GM21737 (cell line): ENCODE measurements around the gene CCDC39.
A peak's percentile ranks its signal among the peaks of the same experiment; 100 is the strongest.

Source experiments
- ATAC-seq: cut with Tn5 transposase; IDR thresholded peaks from one replicate; pipeline ENCODE4 v1.9.1; 2021; ENCODE audit warnings: mild to moderate bottlenecking, moderate library complexity; ENCODE audit not compliant: unreplicated experiment

Gene CCDC39

GRCh38 chr3:180679178-180680096 lies at the start of gene CCDC39:
Gene CCDC39, minus strand, starts transcription at chr3:180679489. Its CDS starts 109 bp downstream, at chr3:180679380.
- peak; percentile 94 for ATAC-seq

DNA sequence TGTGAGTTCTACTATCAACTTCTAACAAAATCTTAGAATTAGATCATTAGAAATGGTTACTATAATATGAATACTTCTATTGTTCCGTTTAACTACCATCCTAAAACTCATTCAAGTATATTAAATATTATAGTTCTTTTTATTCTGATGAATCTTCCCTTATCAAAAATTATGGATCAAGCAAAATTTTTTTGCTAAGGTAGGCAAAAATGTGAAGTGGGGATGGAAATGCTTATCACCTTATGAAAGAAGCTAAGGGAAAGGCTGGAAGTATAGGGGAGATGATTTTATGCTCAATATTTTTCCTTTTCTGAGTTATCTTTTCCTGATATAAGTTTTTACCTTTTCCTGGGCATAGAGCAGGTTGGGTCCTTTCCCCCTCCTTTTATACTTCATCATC lies 40.7 kb upstream of the CCDC39 start:
- ATAC-seq: no peak

- no peak for ATAC-seq
Observed at GRCh38 chr3:180707896-180708295, 28.6 kb upstream of the CCDC39 start.

- ATAC-seq: no peak
Observed at GRCh38 chr3:180705619-180706018, 26.3 kb upstream of the CCDC39 start.

GRCh38 chr3:180704532-180704931 lies 25.2 kb upstream of the CCDC39 start:
- ATAC-seq: no peak

GRCh38 chr3:180700941-180701340 lies 21.7 kb upstream of the CCDC39 start:
- ATAC-seq: no peak

DNA sequence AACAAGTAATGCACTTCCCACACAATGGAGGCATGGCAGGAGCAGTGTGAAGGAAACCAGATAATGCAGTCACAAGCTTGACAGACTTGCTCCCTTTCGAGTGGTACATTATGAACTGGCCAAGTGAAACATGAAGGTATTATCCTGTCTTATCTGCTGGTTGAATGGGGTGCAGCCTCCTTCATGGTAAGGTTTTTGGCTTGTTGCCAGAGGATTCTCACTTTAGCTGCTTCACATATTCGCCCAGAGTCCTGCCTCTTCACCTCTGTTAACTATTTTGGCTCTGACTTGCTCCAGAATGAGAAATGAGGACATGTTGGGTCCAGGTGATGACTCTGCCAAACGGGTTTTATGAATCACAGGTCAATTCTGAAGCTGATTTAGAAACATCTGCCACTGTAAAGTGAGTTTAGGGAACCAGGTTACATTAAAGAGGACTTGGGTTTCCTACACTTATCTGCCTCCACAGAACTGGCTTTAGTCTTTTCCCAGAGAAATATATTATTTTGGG lies 19.5 kb upstream of the CCDC39 start:
- ATAC-seq: no peak

GRCh38 chr3:180694321-180694720 lies 15.0 kb upstream of the CCDC39 start:
- no peak for ATAC-seq

GRCh38 chr3:180693656-180694055 lies 14.4 kb upstream of the CCDC39 start:
- ATAC-seq: no peak

GRCh38 chr3:180690061-180690460 lies 10.8 kb upstream of the CCDC39 start:
- ATAC-seq: no peak

GRCh38 chr3:180684807-180685206 lies 5.5 kb upstream of the CCDC39 start:
- ATAC-seq: no peak

DNA sequence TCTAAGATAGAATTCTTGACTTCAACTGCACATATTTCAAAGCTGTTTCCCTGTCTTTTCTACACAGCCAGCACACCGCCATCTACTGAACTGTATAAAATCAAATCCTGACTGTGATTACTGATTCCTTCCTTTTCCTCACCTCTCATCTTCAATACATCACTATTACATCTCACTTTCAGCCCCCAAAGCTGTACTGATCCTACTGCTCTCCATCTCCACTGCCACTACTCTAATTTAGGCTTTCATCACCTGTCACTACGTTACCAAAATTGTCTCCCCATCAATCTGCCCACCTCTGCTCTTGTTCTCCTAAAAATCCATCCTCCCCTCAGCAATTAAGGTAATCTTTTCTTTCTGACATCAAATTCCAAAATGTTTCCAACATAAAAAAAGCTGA lies 4.5 kb upstream of the CCDC39 start:
- ATAC-seq: no peak

- ATAC-seq: peak; percentile 45
Observed at GRCh38 chr3:180680097-180680430, 775 bp upstream of the CCDC39 start.

DNA sequence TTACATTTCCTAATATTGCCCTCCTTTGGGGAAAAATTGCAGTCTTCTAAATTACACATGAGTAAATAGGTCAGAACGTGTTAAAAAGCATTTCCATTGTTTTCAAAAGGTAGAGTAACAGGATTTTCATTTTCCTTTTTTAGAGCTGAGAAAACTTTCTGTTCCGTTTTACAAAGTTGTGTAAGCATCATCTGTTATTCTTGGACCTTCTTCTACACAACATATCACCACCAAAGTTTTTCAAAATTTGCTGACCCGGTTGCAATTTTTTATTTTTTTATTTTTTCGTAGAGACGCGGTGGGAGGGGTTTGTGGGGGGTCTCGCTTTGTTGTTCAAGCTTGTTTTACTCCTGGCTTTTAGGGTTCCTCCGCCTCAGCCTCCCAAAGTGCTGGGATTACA lies 1.1 kb downstream of the CCDC39 start:
- no peak for ATAC-seq

DNA sequence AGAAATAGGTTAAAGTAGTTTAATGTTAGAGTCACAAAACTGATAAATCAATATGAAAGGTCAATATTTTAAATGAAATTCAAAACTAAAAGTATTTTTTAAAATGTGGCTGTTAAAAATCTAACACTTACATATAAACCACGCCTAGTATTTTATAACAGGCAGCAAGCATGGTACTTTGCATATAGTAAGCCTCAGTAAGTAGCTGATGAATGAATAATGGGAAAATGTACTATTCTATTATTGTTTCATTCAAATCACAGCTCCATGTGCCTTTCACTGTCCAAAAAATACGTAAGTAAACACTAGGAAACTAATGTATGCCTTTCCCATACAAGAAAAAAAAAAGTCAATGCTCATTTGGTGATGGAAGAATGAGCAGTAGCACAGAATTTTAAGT lies 17.8 kb downstream of the CCDC39 start:
- no peak for ATAC-seq

- ATAC-seq: no peak
Observed at GRCh38 chr3:180657094-180657493, 22.2 kb downstream of the CCDC39 start.

GRCh38 chr3:180656406-180656805 lies 22.9 kb downstream of the CCDC39 start:
- ATAC-seq: no peak

- no peak for ATAC-seq
Observed at GRCh38 chr3:180646187-180646790, 33.0 kb downstream of the CCDC39 start.

GRCh38 chr3:180640987-180641386 lies 38.3 kb downstream of the CCDC39 start:
- ATAC-seq: no peak

DNA sequence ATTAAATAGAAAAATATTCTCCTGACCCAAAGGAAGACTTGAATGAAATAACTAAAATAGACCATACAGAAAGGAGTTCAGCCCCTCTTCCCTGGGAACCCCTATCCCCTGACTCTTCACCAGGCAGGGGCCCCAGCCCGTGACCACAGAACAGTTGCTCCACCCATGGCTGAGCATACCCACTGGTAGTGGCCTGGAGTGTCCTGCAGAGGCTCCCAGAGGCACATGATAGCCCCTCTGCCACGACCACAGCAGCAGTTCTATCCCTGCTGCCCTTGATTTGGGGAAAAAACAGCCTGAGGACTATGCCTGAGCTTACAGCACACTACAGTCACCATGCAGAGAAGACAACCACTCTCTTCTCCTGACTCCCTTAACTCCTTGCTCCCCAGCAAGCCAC lies 45.6 kb downstream of the CCDC39 start:
- ATAC-seq: no peak

GRCh38 chr3:180631317-180631716 lies 48.0 kb downstream of the CCDC39 start:
- ATAC-seq: no peak

- no peak for ATAC-seq
Observed at GRCh38 chr3:180630371-180630770, 48.9 kb downstream of the CCDC39 start.
